K562 (cell line): ENCODE data around the gene ARMH3. TPM values are rescaled to one million over a fixed set of nuclear protein-coding genes. Genes with fewer than 3 reads are reported as not detected.
A peak's percentile ranks its signal among the peaks of the same experiment; 100 is the strongest.

Source experiments
- BCL6 ChIP-seq: fragments of 250-450 bp; sonication (Bioruptor Pico); IDR thresholded peaks from 2 replicates; pipeline ENCODE4 v1.4.0; 2020
- HIVEP1 ChIP-seq: fragments of 250-450 bp; sonication (Bioruptor Pico); IDR thresholded peaks from 2 replicates; pipeline ENCODE4 v1.4.0; 2020; ENCODE audit warnings: mild to moderate bottlenecking
- HLTF ChIP-seq: fragments of 450-650 bp; IDR thresholded peaks from 2 replicates; pipeline ENCODE4 v1.6.1; 2016
- JUN ChIP-seq, 2 experiments: sonication (generic) in 1 of 2; formaldehyde crosslinking in 1 of 2; IDR thresholded peaks; 2 replicates each; pipeline versions ENCODE4 v1.6.1 to v1.8.0; 2012 to 2022; ENCODE audit warnings: borderline replicate concordance in 2 of 2, mild to moderate bottlenecking in 2 of 2, improper control_type of control experiment in 1 of 2, low read depth in 1 of 2, low read length in 1 of 2, missing genetic modification reagents in 1 of 2
- KDM5B ChIP-seq: fragments of 200-600 bp; sonication (generic); IDR thresholded peaks from 2 replicates; pipeline ENCODE4 v1.6.1; 2012; ENCODE audit warnings: low read depth, mild to moderate bottlenecking, moderate library complexity, low read length, control low read depth, inconsistent platforms; ENCODE audit not compliant: insufficient replicate concordance
- MEF2A ChIP-seq: IDR thresholded peaks from 2 replicates; pipeline ENCODE4 v1.6.1; 2011; ENCODE audit warnings: low read depth, mild to moderate bottlenecking, low read length, moderate library complexity; ENCODE audit not compliant: control insufficient read depth
- MXI1 ChIP-seq: IDR thresholded peaks from 2 replicates; pipeline ENCODE4 v1.6.1; 2011; ENCODE audit warnings: low read depth, mild to moderate bottlenecking, improper control_type of control experiment, low read length
- RBM14 ChIP-seq: fragments of 200-400 bp; formaldehyde crosslinking; IDR thresholded peaks from 2 replicates; pipeline ENCODE4 v1.6.1; 2018; ENCODE audit warnings: low read depth, mild to moderate bottlenecking, low read length, moderate library complexity, borderline replicate concordance; ENCODE audit not compliant: insufficient read depth
- SIRT6 ChIP-seq: IDR thresholded peaks from one replicate; pipeline ENCODE4 v1.6.1; 2012; ENCODE audit warnings: low read depth, mild to moderate bottlenecking, control low read depth, inconsistent platforms, low read length, moderate library complexity
- TAF9B ChIP-seq: fragments of 450-650 bp; IDR thresholded peaks from 2 replicates; pipeline ENCODE4 v1.6.1; 2018; ENCODE audit warnings: mild to moderate bottlenecking; ENCODE audit not compliant: partially characterized antibody
- TEAD2 ChIP-seq: fragments of 450-650 bp; IDR thresholded peaks from 2 replicates; pipeline ENCODE4 v1.6.1; 2016; ENCODE audit warnings: missing genetic modification characterization, control low read depth, missing compliant biosample characterization
- ZBTB1 ChIP-seq: sonication (generic); formaldehyde crosslinking; IDR thresholded peaks from 2 replicates; pipeline ENCODE4 v1.8.1; 2023; ENCODE audit warnings: missing genetic modification reagents, low read depth, mild to moderate bottlenecking, borderline replicate concordance
- ZNF184 ChIP-seq: sonication (generic); formaldehyde crosslinking; IDR thresholded peaks from 2 replicates; pipeline ENCODE4 v1.5.0; 2020; ENCODE audit warnings: missing genetic modification reagents
- polyA plus RNA-seq, 8 experiments: library from polyadenylated mRNA; depleted of rRNA in 4 of 8; stranded (reverse) in 5 of 8; unstranded in 3 of 8; fragments of >200 nt; fragmentation: Nextera tagmentation in 2 of 8; fragmentation: Illumina TruSeq in 1 of 8; extraction: Ambion mirVana in 2 of 8; extraction: Trizol in 1 of 8; gene quantifications; 2 replicates each; pipeline versions ENCODE4 v1.2.1 to v1.2.3, GENCODE V29; 2011 to 2014; ENCODE audit warnings: inconsistent platforms in 1 of 8, missing spikeins in 1 of 8
- total RNA-seq, 7 experiments: library from RNA; depleted of rRNA in 6 of 7; stranded (reverse); fragments of >200 nt in 6 of 7; fragmentation: Illumina TruSeq in 2 of 7; extraction: Trizol in 2 of 7; gene quantifications; 2 replicates each; pipeline versions ENCODE4 v1.2.1 to v1.2.3, GENCODE V29; 2011 to 2021; ENCODE audit warnings: low replicate concordance in 1 of 7
- TF ChIP-seq, protein P1 (sequence below), 2 experiments: fragments of 450-650 bp; IDR thresholded peaks; 2 replicates each; pipeline ENCODE4 v1.6.1; 2016; ENCODE audit warnings: mild to moderate bottlenecking in 2 of 2, borderline replicate concordance in 1 of 2, low read depth in 1 of 2, moderate library complexity in 1 of 2
- TF ChIP-seq, protein P2 (sequence below): fragments of 250-450 bp; sonication (Bioruptor Pico); IDR thresholded peaks from 2 replicates; pipeline ENCODE4 v1.9.0; 2021; ENCODE audit warnings: mild to moderate bottlenecking, inconsistent platforms

Gene ARMH3
- total and polyA plus RNA-seq, 9 of the 15 experiments (the other 6 are each of a cell fraction or from before 2014, with no cell fraction given), result 0.29 to 0.73 TPM; not detected in 7

DNA sequence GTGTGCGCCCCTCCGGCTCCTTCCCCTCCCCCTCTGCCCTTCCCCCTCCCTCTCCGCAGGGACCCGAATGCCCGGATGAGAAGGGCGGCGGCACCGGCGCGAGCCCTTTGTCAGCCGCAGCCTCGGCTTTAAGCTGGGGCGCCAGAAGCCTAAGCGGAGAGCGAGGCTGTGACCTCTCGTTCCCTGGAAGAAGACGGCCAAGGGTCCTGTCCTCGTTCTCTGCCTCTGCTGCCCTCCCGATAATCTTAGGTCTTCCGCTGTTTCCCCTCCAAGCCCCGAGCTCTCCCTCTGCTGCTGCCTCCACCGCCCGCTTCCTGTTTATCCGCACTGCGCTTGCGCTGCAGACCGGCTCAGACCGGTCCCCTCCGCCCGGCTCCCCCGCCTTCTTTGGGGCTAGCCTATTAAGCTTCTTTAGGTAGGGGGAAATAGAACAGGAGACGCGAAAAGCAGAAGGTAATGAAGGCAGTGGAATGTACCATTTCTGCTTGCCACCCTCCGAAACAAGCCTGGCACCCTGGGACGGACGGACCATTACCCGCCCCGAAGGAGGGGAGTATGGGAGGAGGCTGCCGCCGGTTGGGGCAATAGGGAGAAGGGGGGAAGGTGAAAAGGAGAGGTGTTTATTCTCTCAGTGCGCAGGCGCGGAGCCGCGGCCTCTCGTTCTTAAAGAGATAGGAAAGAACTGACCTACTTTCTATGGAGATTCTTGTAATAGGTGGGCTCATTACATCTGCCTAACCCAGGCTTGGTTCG, 237.7 kb downstream of the ARMH3 start, which contains the start of gene OGA (continued):
- TF ChIP-seq, protein P1, sequence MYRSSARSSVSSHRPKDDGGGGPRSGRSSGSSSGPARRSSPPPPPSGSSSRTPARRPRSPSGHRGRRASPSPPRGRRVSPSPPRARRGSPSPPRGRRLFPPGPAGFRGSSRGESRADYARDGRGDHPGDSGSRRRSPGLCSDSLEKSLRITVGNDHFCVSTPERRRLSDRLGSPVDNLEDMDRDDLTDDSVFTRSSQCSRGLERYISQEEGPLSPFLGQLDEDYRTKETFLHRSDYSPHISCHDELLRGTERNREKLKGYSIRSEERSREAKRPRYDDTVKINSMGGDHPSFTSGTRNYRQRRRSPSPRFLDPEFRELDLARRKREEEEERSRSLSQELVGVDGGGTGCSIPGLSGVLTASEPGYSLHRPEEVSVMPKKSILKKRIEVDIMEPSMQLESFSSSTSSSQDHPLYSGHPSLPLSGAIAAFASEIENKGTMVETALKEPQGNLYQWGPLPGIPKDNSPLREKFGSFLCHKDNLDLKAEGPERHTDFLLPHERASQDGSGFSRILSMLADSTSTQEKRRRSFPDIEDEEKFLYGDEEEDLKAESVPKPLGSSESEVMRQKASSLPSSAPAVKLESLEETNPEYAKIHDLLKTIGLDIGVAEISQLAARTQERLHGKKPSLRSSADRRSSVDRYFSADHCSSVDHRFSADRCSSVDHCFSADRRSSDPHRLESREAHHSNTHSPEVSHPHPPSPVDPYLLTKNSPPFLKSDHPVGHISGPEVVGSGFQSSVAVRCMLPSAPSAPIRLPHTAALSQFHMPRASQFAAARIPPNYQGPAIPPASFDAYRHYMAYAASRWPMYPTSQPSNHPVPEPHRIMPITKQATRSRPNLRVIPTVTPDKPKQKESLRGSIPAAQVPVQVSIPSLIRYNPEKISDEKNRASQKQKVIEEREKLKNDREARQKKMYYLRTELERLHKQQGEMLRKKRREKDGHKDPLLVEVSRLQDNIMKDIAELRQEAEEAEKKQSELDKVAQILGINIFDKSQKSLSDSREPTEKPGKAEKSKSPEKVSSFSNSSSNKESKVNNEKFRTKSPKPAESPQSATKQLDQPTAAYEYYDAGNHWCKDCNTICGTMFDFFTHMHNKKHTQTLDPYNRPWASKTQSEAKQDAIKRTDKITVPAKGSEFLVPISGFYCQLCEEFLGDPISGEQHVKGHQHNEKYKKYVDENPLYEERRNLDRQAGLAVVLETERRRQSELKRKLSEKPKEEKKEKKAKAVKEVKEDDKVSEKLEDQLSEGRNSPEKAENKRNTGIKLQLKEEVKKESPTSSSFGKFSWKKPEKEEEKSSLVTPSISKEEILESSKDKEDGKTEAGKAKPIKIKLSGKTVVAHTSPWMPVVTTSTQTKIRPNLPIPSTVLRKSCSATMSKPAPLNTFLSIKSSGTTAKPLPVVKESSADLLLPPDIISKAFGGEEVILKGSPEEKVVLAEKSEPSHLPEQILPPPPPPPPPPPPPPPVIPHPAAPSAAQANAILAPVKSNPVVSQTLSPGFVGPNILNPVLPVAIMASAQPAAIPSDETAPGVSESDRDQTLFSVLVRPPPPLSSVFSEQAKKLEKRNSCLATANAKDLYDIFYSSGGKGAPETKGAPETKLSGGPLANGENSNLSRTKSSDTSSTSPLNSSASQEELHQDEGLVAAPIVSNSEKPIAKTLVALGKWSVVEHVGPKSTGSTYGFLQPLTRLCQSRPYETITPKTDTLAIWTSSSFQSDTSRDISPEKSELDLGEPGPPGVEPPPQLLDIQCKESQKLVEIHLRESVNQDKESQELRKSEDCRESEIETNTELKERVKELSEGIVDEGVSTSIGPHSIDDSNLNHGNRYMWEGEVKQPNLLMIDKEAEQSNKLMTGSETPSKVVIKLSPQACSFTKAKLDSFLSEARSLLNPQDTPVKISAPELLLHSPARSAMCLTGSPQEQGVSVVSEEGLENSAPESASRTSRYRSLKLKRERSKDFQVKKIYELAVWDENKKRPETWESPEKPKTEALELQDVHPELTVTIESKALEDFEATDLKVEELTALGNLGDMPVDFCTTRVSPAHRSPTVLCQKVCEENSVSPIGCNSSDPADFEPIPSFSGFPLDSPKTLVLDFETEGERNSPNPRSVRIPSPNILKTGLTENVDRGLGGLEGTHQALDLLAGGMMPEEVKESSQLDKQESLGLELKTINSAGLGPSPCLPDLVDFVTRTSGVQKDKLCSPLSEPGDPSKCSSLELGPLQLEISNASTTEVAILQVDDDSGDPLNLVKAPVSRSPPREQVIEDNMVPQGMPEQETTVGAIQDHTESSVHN (IDR thresholded peaks at IDR 0.05; ENCODE audit: borderline replicate concordance in 1 of 2, low read depth in 1 of 2), result no peak
- TF ChIP-seq TEAD2 (tag) (no peak), SIRT6 (no peak), KDM5B (peak; percentile 40), ZBTB1 (CRISPR knock-in tag) (no peak), MXI1 (no peak), HIVEP1 (no peak), BCL6 (CRISPR knock-in tag) (no peak), MEF2A (no peak), TAF9B (peak; percentile 98), HLTF (0 out of 2 replicates have a peak, but pooled peaks have one; percentile 75), ZNF184 (CRISPR knock-in tag) (no peak), RBM14 (no peak), JUN (IDR thresholded peaks at IDR 0.05; ENCODE audit: borderline replicate concordance, low read depth, low read length) (peak; percentile 37; the same call in 1 of the 2 replicates), JUN (CRISPR knock-in tag; IDR thresholded peaks at IDR 0.05; ENCODE audit: borderline replicate concordance) (no peak)
- TF ChIP-seq, protein P2, sequence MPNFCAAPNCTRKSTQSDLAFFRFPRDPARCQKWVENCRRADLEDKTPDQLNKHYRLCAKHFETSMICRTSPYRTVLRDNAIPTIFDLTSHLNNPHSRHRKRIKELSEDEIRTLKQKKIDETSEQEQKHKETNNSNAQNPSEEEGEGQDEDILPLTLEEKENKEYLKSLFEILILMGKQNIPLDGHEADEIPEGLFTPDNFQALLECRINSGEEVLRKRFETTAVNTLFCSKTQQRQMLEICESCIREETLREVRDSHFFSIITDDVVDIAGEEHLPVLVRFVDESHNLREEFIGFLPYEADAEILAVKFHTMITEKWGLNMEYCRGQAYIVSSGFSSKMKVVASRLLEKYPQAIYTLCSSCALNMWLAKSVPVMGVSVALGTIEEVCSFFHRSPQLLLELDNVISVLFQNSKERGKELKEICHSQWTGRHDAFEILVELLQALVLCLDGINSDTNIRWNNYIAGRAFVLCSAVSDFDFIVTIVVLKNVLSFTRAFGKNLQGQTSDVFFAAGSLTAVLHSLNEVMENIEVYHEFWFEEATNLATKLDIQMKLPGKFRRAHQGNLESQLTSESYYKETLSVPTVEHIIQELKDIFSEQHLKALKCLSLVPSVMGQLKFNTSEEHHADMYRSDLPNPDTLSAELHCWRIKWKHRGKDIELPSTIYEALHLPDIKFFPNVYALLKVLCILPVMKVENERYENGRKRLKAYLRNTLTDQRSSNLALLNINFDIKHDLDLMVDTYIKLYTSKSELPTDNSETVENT (CRISPR knock-in tag), result peak; percentile 34; the same call in 1 of the 2 replicates
